SK-N-MC (cell line): ENCODE measurements around the gene SLC6A7.
A peak's percentile ranks its signal among the peaks of the same experiment; 100 is the strongest.

Experiments
- DNase-seq: peaks from one replicate; pipeline ENCODE4 v3.0.0-alpha.2; 2011; ENCODE audit warnings: low read depth, low spot score
- H3K27ac ChIP-seq: fragments of 200-600 bp; sonication (generic); 2 replicates; pipeline ENCODE4 v1.5.1; 2016; ENCODE audit warnings: mixed run types
- H3K36me3 ChIP-seq: fragments of 200-600 bp; sonication (generic); 2 replicates; pipeline ENCODE4 v1.6.1; 2017; ENCODE audit warnings: antibody characterized with exemption, low read length, mixed read lengths; ENCODE audit not compliant: insufficient read depth
- H3K4me3 ChIP-seq: fragments of 200-600 bp; sonication (generic); 2 replicates; pipeline ENCODE4 v1.5.1; 2016
- H3K9ac ChIP-seq: fragments of 200-600 bp; sonication (generic); 2 replicates; pipeline ENCODE4 v1.8.0; 2017; ENCODE audit warnings: mixed run types, mixed read lengths; ENCODE audit not compliant: insufficient read length
- H3K9me3 ChIP-seq: fragments of 200-600 bp; sonication (generic); 2 replicates; pipeline ENCODE4 v1.6.1; 2017; ENCODE audit warnings: low read depth, mild to moderate bottlenecking, antibody characterized with exemption, low read length, moderate library complexity, mixed read lengths
- EZH2 ChIP-seq: fragments of 200-600 bp; sonication (generic); IDR thresholded peaks from one replicate; pipeline ENCODE4 v1.6.1; 2017; ENCODE audit warnings: antibody characterized with exemption
- FOXP2 ChIP-seq: optimal IDR thresholded peaks from 2 replicates; pipeline ENCODE3; 2011; ENCODE audit warnings: mild to moderate bottlenecking, moderate library complexity; ENCODE audit not compliant: insufficient read depth; ENCODE audit errors: extremely low read length, control extremely low read depth
- POLR2AphosphoS5 ChIP-seq: IDR thresholded peaks from 2 replicates; pipeline ENCODE4 v1.6.1; 2012; ENCODE audit warnings: mild to moderate bottlenecking, low read depth, low read length, borderline replicate concordance

SLC6A7 gene

GRCh38 chr5:150211156-150212030 is 21.5 kb downstream of the SLC6A7 start:
- no peaks in the 10 kb centered on the region for H3K9me3 ChIP-seq
- H3K4me3 ChIP-seq, result no peak overlapping the region
- no peak overlapping the region for H3K27ac ChIP-seq
- TF ChIP-seq POLR2AphosphoS5 (no peak), EZH2 (no peak)
- no peaks in the 10 kb centered on the region for H3K36me3 ChIP-seq
- no peak overlapping the region for H3K9ac ChIP-seq
- no peak for DNase-seq

- Histone ChIP-seq H3K27ac (no peak overlapping the region), H3K36me3 (no peaks in the 10 kb centered on the region), H3K9me3 (no peaks in the 10 kb centered on the region), H3K9ac (no peak overlapping the region), H3K4me3 (no peak overlapping the region)
- no peak for DNase-seq
- TF ChIP-seq EZH2 (no peak), FOXP2 (no peak), POLR2AphosphoS5 (no peak)
Measured at GRCh38 chr5:150213530-150213929, 23.7 kb downstream of the SLC6A7 start.

- TF ChIP-seq POLR2AphosphoS5 (no peak), FOXP2 (no peak), EZH2 (no peak)
- no peak overlapping the region for H3K9ac ChIP-seq
- no peak for DNase-seq
- H3K9me3 ChIP-seq, result no peaks in the 10 kb centered on the region
- H3K36me3 ChIP-seq, result no peaks in the 10 kb centered on the region
- no peak overlapping the region for H3K27ac ChIP-seq
- no peak overlapping the region for H3K4me3 ChIP-seq
Measured at GRCh38 chr5:150214289-150214688, 24.4 kb downstream of the SLC6A7 start.

- H3K4me3 ChIP-seq, result no peak overlapping the region
- no peak for TF ChIP-seq POLR2AphosphoS5
- no peaks in the 10 kb centered on the region for H3K9me3 ChIP-seq
- no peaks in the 10 kb centered on the region for H3K36me3 ChIP-seq
- no peak overlapping the region for H3K27ac ChIP-seq
- no peak overlapping the region for H3K9ac ChIP-seq
- no peak for DNase-seq
Measured at GRCh38 chr5:150215979-150216944, 26.4 kb downstream of the SLC6A7 start.

- no peaks in the 10 kb centered on the region for H3K36me3 ChIP-seq
- DNase-seq, result no peak
- no peak for TF ChIP-seq POLR2AphosphoS5
- TF ChIP-seq FOXP2, result no peak
- TF ChIP-seq EZH2, result no peak
Measured at GRCh38 chr5:150217038-150217437, 27.2 kb downstream of the SLC6A7 start.

GRCh38 chr5:150217873-150218692 is 28.2 kb downstream of the SLC6A7 start:
- peak; percentile 53 for DNase-seq
- H3K36me3 ChIP-seq, result no peaks in the 10 kb centered on the region
- H3K9ac ChIP-seq, result no peak overlapping the region
- no peaks in the 10 kb centered on the region for H3K9me3 ChIP-seq
- H3K4me3 ChIP-seq, result no peak overlapping the region
- no peak overlapping the region for H3K27ac ChIP-seq
- TF ChIP-seq EZH2 (no peak), POLR2AphosphoS5 (no peak), FOXP2 (no peak)

More at GRCh38 chr5:150217038-150217437, 27.2 kb downstream of the SLC6A7 start:
- Histone ChIP-seq H3K4me3 (no peak overlapping the region), H3K9me3 (no peaks in the 10 kb centered on the region), H3K9ac (no peak overlapping the region), H3K27ac (no peak overlapping the region)

- no peak for TF ChIP-seq EZH2
- no peak for TF ChIP-seq FOXP2
- TF ChIP-seq POLR2AphosphoS5, result no peak
- H3K9ac ChIP-seq, result no peak overlapping the region
- H3K4me3 ChIP-seq, result no peak overlapping the region
- H3K27ac ChIP-seq, result no peak overlapping the region
- H3K9me3 ChIP-seq, result no peaks in the 10 kb centered on the region
- H3K36me3 ChIP-seq, result no peaks in the 10 kb centered on the region
- DNase-seq, result no peak
Measured at GRCh38 chr5:150218693-150219035, 28.8 kb downstream of the SLC6A7 start.

GRCh38 chr5:150219142-150219541 is 29.3 kb downstream of the SLC6A7 start:
- Histone ChIP-seq H3K27ac (no peak overlapping the region), H3K4me3 (no peak overlapping the region), H3K9me3 (no peaks in the 10 kb centered on the region), H3K9ac (no peak overlapping the region), H3K36me3 (no peaks in the 10 kb centered on the region)
- no peak for DNase-seq
- TF ChIP-seq EZH2 (no peak), FOXP2 (no peak), POLR2AphosphoS5 (no peak)
